ENCODE results near the gene ZNF576.
"Not testable (repeated sequence)": the region's sequence is repeated elsewhere in the genome, so short reads cannot be mapped to it uniquely, and the experiment has no call there.

ZNF576 gene, protein sequence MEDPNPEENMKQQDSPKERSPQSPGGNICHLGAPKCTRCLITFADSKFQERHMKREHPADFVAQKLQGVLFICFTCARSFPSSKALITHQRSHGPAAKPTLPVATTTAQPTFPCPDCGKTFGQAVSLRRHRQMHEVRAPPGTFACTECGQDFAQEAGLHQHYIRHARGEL

DNA sequence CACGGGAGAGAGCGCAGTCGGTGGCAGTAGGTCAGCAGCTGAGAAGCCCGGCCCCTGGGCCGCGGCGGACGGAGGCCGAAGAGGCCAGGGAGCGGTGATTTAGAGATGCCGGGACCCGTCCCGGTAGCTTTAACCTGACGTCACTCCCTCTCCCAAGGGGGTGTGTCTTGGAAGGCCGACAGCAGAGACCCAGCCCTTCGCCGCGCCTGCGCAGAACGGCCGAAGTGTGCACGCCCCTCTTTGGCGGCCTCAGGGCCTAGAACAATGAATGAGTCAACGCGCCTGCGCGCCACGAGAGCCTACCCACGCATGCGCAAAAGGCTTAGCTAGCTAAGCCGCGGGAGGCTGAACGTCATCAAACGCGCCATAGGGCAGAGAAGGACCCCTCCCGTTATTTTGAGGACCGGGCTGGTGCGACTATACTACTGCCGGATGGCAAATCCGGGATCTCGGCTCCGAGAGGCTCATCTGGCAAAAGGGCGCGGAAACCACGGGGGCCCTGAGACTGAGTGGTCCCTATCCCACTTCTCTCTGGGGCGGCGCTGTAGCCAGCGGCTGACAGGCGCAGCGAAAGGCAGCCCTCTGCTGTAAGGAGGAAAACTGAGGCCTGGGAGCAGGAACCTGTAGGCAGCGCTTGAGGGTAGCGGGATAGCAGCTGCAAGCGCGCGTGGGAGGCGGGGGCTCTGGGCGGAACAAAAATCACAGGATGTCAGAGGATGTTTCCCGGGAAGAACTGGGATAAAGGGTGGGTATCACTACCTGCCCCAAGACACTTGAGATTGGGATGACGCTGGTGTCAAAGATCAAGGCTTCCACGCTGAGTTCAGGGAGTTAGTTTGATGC, at the start of gene ZNF576, which contains the start of gene IRGQ:
Gene ZNF576, plus strand, starts transcription at position 597 of the 843 bp plus-strand sequence. CDS start 514 bp downstream, outside the sequence.
Gene IRGQ, minus strand, starts transcription at position 136 of the 843 bp plus-strand sequence. CDS start 796 bp downstream, outside the sequence.
- peak; percentile 100 for DNase-seq (ENCODE audit: low read depth in 2 of 2)

DNA sequence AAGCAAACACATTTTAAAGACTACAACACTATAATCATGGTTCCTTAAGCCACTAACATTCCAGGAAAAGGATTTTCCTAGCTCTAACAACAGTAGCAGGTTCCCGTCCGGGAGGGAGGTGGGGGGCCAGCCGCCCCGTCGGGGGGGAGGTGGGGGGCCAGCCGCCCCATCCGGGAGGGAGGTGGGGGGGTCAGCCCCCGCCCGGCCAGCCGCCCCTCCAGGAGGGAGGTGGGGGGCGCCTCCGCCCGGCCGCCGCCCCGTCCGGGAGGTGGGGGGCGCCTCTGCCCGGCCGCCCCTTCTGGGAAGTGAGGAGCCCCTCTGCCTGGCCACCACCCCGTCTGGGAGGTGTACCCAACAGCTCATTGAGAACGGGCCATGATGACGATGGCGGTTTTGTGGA, 48.5 kb upstream of the ZNF576 start:
- not testable (repeated sequence) for DNase-seq (ENCODE audit: low read depth in 2 of 2)

DNA sequence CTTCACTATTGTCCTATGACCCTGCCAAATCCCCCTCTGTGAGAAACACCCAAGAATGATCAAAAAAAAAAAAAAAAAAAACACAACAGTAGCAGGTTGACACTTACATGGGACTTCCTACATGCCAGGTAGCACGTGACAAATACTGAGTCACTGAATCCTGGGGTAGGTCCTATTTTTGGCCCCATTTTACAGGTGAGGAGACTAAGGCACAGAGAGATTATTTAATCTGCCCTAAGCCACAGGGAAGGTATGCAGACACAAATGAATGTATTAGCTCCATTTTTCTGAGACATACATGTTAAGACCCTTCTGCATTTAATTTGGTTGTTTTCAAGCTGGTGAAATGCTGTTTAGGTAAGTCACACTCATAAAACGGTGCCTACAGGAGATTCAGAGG, 47.7 kb upstream of the ZNF576 start:
- no peak for DNase-seq (ENCODE audit: low read depth in 2 of 2)

DNA sequence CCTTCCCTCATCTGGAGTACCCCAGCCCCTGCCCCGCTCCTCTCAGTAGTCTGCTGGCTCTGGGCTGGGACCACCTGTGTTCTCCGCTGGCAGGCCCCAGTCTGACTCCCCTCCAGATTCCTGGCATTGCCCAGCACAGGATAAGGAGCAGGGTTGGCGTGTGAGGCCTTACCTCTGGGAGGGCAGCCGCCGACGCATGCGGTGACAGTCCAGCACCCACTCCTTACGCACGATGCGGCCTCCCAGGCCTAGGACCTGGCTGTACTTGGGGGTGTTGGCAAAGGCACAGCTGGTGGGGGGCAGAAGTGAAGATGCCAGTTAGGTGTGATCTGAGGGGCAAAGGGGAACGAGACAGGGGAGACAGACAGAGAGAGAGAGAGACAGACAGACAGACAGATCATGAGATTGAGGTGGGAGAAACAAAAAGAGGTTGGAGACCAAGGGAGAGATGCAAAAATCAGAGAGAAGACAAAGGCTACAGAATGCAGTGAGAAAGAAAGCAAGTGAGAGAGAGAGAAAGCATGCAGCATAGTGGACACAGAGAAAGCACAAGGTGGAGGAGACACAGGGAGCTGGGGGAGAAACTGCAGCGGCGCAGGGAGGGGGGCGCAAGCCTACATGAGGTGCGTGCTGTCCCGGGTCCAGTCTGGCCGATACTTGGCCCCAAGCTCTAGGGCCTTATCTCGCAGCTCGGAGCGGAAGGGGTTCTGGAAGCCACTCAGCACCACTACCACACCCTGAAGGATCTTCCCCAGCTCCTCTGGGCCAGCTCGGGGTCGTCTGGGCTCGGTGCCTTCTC, 44.8 kb upstream of the ZNF576 start:
- DNase-seq (ENCODE audit: low read depth in 2 of 2) = no peak

DNA sequence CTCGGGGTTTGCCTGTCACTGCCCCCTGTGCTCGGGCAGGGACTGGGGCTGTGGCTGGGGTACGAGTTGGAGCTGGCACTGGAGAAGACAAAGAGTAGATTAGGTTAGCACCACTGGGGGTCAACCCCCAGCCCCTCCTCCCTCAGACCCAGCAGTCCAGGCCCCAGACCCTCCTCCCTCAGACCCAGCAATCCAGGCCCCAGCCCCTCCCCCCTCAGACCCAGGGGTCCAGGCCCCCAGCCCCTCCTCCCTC, 44.3 kb upstream of the ZNF576 start:
- no peak for DNase-seq (ENCODE audit: low read depth in 2 of 2)

DNA sequence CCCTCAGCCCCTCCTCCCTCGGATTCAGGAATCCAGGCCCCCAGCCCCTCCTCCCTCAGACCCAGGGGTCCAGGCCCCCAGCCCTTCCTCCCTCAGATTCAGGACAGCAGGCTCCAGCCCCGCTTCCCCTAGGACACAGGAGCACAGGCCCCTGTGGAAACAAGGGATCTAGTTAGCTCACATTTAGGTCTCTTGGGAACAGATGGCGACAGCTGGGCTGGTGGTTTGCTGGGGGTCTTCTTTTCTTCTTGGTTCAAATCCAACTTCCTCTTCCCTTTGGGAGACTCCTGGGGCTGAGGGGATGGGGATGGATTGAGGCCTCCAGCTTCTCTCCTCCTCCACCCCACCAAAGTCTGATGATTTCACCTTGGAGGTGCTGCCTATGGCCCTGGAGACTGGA, 43.8 kb upstream of the ZNF576 start:
- DNase-seq (ENCODE audit: low read depth in 2 of 2) = no peak

DNA sequence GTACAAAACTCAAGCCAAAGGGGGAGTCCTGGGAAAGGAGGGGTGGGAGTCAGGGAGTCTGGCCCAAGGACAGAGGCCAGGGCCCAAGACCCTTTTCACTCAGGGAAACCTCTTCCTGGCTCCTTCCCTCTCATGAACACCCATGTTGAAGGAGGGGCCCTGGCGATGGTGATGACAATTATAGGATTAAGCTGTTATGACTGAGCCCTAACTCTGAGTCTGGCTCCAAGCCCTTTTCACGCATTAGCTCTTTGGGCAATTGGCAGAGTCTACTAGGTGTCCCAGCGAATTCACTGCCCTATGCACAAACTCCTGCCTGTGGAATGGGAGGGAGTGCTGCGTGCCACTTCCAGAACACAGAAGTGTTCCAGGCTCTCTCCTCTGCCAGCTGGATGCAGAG, 42.7 kb upstream of the ZNF576 start:
- no peak for DNase-seq (ENCODE audit: low read depth in 2 of 2)

DNA sequence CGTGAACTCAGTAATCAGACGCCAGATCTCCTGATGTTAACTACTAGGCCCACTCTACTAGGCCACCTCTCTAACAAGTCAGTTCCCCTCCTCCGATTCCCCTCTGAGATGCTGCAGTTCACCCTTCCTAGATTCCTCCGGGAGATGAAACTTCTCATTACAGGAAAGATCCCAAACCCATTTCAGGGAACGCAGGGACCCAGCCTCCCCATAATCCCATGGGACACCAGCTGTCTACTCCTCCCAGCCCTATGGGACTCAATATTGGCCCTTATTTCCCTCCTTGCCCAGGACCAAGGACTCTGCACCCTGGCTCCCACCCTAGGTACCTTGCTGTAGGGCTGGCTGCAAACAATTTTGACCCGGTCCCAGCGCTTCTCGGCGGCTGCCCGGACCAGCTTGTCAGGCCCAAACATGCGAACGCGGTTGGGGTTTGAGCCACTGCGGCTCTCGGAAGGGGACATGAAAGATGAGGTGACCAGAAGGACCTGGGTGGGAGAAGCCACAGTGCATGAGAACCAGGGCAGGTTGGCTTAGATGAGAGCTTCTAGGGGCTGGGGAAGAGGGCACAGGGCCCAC, 42.0 kb upstream of the ZNF576 start:
- DNase-seq (ENCODE audit: low read depth in 2 of 2) = no peak

DNA sequence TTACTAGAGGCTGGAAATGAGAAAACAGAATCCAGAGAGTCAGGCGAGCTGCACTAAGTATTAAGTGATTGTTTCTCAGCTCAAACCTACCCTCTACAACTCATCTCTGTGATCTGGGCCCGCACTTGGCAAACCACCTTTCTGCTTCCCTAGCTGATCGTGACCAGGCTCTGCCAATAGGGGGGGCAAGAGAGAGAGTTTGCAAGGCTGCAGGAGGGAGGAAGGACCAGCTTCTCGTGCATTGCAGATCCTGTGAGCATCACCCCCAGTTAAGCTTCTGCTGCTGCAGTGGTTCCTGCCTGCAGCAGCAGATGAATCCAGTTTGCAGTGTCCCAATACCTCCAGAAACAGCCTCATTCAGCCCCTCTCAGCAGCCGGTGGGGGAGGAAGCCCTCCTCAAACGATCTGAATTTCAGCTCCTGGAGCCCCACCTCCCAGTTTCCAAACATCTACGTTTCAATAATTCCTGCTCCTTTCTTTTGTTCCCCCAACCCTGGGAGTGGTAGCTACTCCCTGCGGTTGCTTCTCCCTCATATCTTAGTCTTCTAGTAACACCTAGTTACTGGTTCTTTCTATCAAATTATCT, 41.1 kb upstream of the ZNF576 start:
- DNase-seq (ENCODE audit: low read depth in 2 of 2) = peak; percentile 67 to 72

DNA sequence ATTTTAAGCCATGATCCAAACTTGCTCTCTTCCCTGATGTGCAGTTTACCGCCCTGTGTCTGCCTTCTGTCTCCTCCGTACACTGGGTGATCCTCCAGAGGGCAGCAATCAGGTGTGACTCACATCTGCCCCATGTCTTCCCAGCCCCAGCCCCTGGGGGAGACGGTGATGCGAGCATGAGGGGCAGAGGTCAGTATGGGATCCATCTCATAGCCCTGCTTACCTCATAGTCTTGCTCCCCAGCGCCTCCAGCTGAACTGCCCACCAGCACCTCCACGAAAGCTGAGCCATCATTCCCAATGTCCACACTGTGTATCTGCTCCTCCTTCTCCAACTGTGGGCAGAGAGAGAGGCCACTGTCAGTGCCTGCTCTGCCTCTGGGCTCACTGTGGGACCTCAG, 35.7 kb upstream of the ZNF576 start:
- no peak for DNase-seq (ENCODE audit: low read depth in 2 of 2)

DNA sequence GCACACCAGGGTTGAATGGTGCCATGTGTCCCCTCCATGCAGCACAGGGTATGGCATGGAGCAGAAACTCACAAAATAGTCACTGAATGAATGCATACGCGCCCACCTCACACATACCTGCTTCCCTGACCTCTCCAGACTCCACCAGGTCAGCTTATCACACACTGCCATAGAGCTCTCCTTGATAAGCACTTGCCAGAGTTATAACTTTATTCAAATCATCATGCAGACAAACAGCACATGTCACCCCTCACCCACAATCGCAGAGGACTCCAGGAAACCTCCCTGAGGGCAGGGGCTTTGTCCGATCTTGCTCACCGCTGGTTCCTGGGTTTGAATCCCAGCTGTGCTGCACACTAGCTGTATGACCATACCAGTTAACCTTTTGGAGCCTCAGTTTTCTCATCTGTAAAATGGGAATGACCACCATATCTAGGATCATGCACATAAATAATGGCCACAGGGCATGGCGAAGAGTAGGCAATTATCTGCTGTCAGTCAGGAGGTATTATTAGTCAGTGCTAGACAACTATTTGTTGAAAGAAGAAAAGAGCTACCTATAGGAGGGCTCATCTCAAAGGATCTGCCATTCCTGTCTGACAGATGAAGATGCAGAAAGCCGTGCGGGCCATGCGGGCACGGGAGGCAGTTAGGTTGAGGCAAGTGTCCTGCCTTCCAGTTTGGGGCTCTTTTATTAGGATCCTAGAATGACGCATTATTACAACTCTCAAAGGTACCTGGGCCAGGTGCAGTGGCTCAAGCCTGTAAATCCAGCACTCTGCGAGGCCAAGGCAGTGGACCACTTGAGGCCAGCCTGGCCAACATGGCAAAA, 35.0 kb upstream of the ZNF576 start:
- DNase-seq (ENCODE audit: low read depth in 2 of 2) = no peak

DNA sequence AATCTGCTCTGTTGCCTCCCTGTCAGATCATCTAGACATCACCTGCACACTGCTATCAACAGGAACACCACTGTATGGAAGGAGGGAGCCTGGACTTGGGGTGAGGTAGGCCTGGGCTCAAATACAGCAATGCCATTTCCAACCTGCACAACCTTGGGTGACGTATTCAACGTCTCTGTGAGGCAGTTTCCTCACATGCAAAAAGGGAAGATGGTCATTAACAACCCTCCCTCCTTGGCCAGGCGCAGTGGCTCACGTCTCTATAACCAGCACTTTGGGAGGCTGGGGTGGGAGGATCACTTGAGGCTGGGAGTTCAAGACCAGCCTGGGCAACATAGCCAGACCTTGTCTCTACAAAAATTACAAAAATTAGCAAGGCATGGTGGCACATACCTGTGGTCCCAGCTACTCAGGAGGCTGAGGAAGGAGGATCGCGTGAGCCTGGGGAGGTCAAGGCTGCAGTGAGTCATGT, 34.1 kb upstream of the ZNF576 start:
- DNase-seq (ENCODE audit: low read depth in 2 of 2) = no peak

DNA sequence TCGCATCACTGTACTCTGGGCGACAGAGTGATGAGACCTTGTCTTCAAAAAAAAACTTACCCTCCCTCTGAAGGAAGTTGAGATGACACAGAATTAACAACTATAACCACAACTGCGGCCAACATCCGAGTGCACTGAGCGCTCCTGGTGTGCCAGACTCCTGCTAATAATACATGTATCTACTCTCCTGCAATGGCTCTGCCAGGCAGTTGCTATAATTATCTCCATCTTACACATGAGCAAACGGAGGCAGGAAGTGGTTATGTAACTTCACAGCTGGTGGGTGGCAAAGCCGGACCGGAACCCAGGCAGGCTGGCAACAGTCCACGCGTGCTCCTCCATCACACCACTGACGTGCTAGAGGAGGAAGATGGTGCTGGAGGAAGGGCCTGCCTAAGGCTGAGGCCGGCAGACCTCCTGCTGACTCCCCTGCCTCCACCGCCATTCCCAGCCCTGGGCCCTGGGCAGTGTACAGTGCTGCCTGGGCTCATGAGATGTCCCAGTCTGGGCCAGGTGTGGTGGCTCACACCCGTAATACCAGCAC, 33.6 kb upstream of the ZNF576 start:
- peak; percentile 54 to 66 for DNase-seq (ENCODE audit: low read depth in 2 of 2)

DNA sequence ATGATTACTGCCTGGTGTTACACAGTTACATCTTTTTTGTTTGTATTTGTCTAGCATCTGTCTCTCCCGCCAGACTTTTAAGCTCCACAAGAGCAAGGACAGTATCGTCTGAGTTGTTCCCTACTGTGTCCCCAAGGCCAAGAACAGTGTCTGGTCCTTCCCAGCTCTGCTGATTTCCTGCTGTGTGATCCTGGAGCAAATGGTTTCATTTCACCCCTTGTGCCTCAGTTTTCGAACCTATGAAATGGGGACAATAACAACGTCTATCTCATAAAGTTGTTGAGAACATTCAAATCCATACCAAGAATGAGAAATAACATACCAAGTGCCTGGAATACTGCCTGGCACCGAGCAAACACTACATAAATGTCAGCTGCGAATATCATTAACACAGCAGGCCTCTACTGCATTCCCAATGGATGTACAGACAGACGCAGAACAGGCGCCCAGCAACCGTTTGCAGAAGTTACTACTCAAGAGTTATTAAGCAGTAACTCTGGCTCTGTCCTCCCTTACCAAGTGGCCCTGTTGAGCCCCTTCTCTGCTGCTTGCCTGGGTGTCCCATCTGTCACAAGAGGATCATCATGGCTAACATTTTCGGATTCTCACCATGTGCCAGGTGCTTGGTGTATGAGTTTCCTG, 32.5 kb upstream of the ZNF576 start:
- no peak for DNase-seq (ENCODE audit: low read depth in 2 of 2)

DNA sequence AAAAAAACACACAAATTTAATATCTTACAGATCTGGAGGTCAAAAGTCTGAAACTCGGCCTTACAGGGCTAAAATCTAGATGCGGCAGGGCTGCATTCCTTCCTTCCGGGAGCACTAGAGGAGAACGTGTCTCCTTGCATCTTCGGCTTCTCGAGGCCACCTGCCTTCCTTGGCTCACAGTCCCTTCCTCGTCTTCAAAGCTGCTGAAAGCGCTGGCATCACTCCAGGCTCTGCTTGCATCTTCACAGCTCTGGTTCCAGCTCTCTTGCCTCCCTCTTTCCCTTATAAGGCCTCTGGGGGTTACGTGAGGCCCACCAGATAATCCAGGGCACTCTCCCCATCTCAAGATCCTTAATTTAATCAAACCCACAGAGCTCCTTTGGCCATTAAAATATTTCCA, 31.6 kb upstream of the ZNF576 start:
- DNase-seq (ENCODE audit: low read depth in 2 of 2) = no peak

DNA sequence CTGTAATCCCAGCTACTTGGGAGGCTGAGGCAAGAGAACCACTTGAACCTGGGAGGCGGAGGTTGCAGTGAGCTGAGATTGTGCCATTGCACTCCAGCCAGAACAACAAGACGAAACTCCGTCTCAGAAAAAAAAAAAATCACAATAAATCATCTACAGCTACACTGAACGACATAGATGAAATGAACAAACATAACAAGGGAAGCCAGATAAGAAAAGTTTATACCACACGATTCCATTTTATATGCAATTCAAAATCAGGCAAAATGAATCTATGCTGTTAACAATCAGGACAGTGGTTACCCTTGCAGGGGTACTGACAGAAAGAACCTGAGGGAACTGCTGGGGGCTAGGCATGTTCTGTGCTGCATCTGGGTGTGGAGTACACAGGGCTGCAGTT, 26.7 kb upstream of the ZNF576 start:
- no peak for DNase-seq (ENCODE audit: low read depth in 2 of 2)

DNA sequence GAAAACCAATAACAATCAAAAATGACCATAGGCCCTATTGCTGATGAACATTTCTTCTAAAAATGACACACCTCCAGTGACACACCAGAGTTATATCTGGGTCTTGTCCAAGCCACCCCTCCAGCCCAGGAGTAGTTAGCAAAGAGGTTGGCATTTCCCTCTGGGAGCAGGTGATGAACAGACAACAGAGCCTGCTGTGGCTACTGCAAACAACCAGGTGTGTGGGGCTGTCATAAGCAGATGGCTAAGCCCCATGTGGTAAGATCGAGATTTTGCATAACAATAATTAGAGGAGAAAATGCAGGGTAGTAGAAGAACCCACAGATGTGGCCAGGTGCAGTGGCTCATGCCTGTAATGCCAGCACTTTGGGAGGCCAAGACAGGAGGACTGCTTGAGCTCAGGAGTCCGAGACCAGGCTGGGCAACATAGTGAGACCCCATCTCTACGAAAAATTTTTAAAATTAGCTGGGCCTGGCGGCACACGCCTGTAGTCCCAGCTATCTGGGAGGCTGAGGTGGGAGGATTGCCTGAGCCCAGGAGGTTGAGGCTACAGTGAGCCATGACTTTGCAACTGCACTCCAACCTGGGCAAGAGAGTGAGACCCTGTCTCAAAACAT, 26.1 kb upstream of the ZNF576 start:
- no peak for DNase-seq (ENCODE audit: low read depth in 2 of 2)

DNA sequence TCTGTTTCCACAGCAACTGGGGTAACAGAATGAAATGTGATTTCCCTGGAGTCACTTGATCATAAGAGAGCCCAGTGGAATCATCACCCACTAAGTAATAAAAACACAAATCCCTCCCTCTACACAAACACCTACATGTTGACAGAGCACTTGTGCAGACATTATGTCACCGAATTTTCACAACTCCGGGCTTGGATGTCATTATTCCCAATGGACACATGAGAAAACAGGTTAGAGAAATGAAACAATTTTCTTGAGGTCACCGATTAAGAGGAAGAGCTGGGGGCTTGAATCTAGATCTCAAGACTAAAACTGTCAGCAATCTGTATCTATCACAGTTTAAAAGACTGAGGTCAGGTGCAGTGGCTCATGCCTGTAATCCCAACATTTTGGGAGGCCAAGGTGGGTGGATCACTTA, 24.2 kb upstream of the ZNF576 start:
- DNase-seq (ENCODE audit: low read depth in 2 of 2) = no peak

DNA sequence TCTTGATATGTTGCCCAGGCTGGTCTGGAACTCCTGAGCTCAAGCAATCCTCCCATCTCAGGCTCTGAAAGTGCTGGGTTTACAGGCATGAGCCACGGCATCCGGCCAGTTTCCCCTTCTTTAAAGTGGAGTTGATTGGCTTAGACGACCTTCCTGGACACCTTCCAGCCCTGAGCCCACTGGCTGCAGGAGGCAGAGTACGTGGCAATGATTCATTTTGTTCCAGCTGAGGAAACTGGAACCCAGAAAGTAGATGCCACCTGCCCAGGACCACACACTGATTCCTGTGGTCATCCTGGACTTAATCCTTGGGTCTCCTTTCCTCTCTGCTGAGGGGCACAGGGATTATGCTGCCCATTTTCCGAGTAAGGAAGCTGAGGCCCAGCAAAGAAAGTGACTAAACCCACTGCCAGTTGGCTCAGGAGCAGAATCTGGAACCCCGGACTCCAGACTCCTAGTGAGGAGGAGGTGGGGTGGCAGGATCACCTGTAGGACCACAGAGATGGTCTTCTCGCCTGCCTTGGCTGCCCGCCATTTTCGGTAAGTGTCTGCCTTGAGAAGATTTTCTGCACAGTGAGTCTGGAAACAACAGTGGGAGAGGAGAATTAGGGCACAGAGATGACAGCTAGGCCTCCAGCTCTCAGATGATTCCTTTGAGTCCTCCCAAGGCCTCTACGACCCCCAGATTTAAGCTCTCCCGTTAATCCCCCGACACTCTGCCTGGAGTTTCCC, 21.8 kb upstream of the ZNF576 start:
- no peak for DNase-seq (ENCODE audit: low read depth in 2 of 2)
